ENCODE measurements around the gene IL16.
A peak's percentile ranks its signal among the peaks of the same experiment; 100 is the strongest.

IL16 gene

GRCh38 chr15:81302701-81303109 lies 106.0 kb downstream of the IL16 start:
- Histone ChIP-seq H3K9ac (ENCODE audit: low read length in 5 of 5) (no peak overlapping the region), H3K36me3 (ENCODE audit: control insufficient read depth in 5 of 5, insufficient read depth in 5 of 5, low read length in 5 of 5) (peaks cover 17 to 99% (median 88%) of the 10 kb centered on the region in 5 donors), H3K4me1 (ENCODE audit: control insufficient read depth in 5 of 5, insufficient read depth in 5 of 5, low read length in 5 of 5) (peaks cover 5 to 69% (median 44%) of the 10 kb centered on the region in 5 donors), H3K9me3 (ENCODE audit: control insufficient read depth in 5 of 5, low read length in 5 of 5) (no peaks in the 10 kb centered on the region), H3K4me3 (ENCODE audit: low read depth in 1 of 5, low read length in 5 of 5) (peak overlapping the region in 1 of 5 donors; percentile 17), H3K27ac (ENCODE audit: low read depth, low read length) (peak overlapping the region; percentile 33), H3K27me3 (ENCODE audit: control insufficient read depth in 5 of 5, insufficient read depth in 4 of 5, low read length in 5 of 5) (no peaks in the 10 kb centered on the region)

GRCh38 chr15:81303244-81304225 lies 106.9 kb downstream of the IL16 start:
- H3K4me1 ChIP-seq (ENCODE audit: control insufficient read depth in 5 of 5, insufficient read depth in 5 of 5, low read length in 5 of 5): peaks cover 5 to 60% (median 41%) of the 10 kb centered on the region in 5 donors
- no peaks in the 10 kb centered on the region for H3K9me3 ChIP-seq (ENCODE audit: control insufficient read depth in 5 of 5, low read length in 5 of 5)
- H3K36me3 ChIP-seq (ENCODE audit: control insufficient read depth in 5 of 5, insufficient read depth in 5 of 5, low read length in 5 of 5): peaks cover 17 to 99% (median 88%) of the 10 kb centered on the region in 5 donors
- peak overlapping the region; percentile 31 for H3K27ac ChIP-seq (ENCODE audit: low read depth, low read length)
- H3K4me3 ChIP-seq (ENCODE audit: low read depth in 1 of 5, low read length in 5 of 5): no peak overlapping the region
- H3K9ac ChIP-seq (ENCODE audit: low read length in 5 of 5): no peak overlapping the region
- H3K27me3 ChIP-seq (ENCODE audit: control insufficient read depth in 5 of 5, insufficient read depth in 4 of 5, low read length in 5 of 5): no peaks in the 10 kb centered on the region

- no peaks in the 10 kb centered on the region for H3K27me3 ChIP-seq (ENCODE audit: control insufficient read depth in 5 of 5, insufficient read depth in 4 of 5, low read length in 5 of 5)
- H3K36me3 ChIP-seq (ENCODE audit: control insufficient read depth in 5 of 5, insufficient read depth in 5 of 5, low read length in 5 of 5): peaks cover 17 to 99% (median 89%) of the 10 kb centered on the region in 5 donors
- H3K27ac ChIP-seq (ENCODE audit: low read depth, low read length): peak overlapping the region; percentile 31
- no peaks in the 10 kb centered on the region for H3K9me3 ChIP-seq (ENCODE audit: control insufficient read depth in 5 of 5, low read length in 5 of 5)
- H3K4me3 ChIP-seq (ENCODE audit: low read depth in 1 of 5, low read length in 5 of 5): no peak overlapping the region
- peaks cover 5 to 54% (median 36%) of the 10 kb centered on the region in 5 donors for H3K4me1 ChIP-seq (ENCODE audit: control insufficient read depth in 5 of 5, insufficient read depth in 5 of 5, low read length in 5 of 5)
- H3K9ac ChIP-seq (ENCODE audit: low read length in 5 of 5): no peak overlapping the region
Observed at GRCh38 chr15:81304226-81304625, 107.5 kb downstream of the IL16 start.

GRCh38 chr15:81308260-81308659 lies 111.6 kb downstream of the IL16 start:
- H3K9ac ChIP-seq (ENCODE audit: low read length in 5 of 5): no peak overlapping the region
- no peaks in the 10 kb centered on the region for H3K27me3 ChIP-seq (ENCODE audit: control insufficient read depth in 5 of 5, insufficient read depth in 4 of 5, low read length in 5 of 5)
- H3K4me1 ChIP-seq (ENCODE audit: control insufficient read depth in 5 of 5, insufficient read depth in 5 of 5, low read length in 5 of 5): peaks cover 10 to 39% (median 33%) of the 10 kb centered on the region in 5 donors
- no peak overlapping the region for H3K4me3 ChIP-seq (ENCODE audit: low read depth in 1 of 5, low read length in 5 of 5)
- peaks cover 7 to 79% (median 62%) of the 10 kb centered on the region in 5 donors for H3K36me3 ChIP-seq (ENCODE audit: control insufficient read depth in 5 of 5, insufficient read depth in 5 of 5, low read length in 5 of 5)
- no peak overlapping the region for H3K27ac ChIP-seq (ENCODE audit: low read depth, low read length)
- no peaks in the 10 kb centered on the region for H3K9me3 ChIP-seq (ENCODE audit: control insufficient read depth in 5 of 5, low read length in 5 of 5)

- H3K36me3 ChIP-seq (ENCODE audit: control insufficient read depth in 5 of 5, insufficient read depth in 5 of 5, low read length in 5 of 5): peaks cover 3 to 65% (median 49%) of the 10 kb centered on the region in 5 donors
- peaks cover 5 to 33% (median 27%) of the 10 kb centered on the region in 5 donors for H3K4me1 ChIP-seq (ENCODE audit: control insufficient read depth in 5 of 5, insufficient read depth in 5 of 5, low read length in 5 of 5)
- no peak overlapping the region for H3K27ac ChIP-seq (ENCODE audit: low read depth, low read length)
- H3K9ac ChIP-seq (ENCODE audit: low read length in 5 of 5): no peak overlapping the region
- H3K27me3 ChIP-seq (ENCODE audit: control insufficient read depth in 5 of 5, insufficient read depth in 4 of 5, low read length in 5 of 5): no peaks in the 10 kb centered on the region
- no peaks in the 10 kb centered on the region for H3K9me3 ChIP-seq (ENCODE audit: control insufficient read depth in 5 of 5, low read length in 5 of 5)
- no peak overlapping the region for H3K4me3 ChIP-seq (ENCODE audit: low read depth in 1 of 5, low read length in 5 of 5)
Observed at GRCh38 chr15:81309647-81310450, 113.2 kb downstream of the IL16 start.

DNA sequence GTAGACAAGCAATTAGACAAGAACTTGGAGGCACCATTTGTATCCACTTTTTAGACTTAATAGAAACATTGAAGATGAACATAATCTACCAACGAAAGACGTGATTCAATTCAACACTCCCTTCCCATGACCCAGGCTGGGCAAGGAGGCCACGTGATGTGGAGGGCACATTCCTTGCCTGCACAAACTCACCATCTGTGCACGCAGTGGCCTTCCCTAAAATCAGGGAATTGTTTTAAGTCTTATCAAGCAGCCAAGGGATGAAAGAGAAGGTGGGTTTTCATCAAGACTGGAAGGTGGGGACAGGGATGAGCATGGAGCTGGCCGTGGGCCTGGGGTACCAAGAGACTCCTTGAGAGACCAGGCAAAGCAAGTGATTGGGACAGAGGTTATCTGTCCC lies 113.8 kb downstream of the IL16 start:
- Histone ChIP-seq H3K27ac (ENCODE audit: low read depth, low read length) (no peak overlapping the region), H3K4me3 (ENCODE audit: low read depth in 1 of 5, low read length in 5 of 5) (no peak overlapping the region), H3K36me3 (ENCODE audit: control insufficient read depth in 5 of 5, insufficient read depth in 5 of 5, low read length in 5 of 5) (peaks cover 0 to 63% (median 47%) of the 10 kb centered on the region in 5 donors), H3K9ac (ENCODE audit: low read length in 5 of 5) (no peak overlapping the region), H3K27me3 (ENCODE audit: control insufficient read depth in 5 of 5, insufficient read depth in 4 of 5, low read length in 5 of 5) (no peaks in the 10 kb centered on the region), H3K4me1 (ENCODE audit: control insufficient read depth in 5 of 5, insufficient read depth in 5 of 5, low read length in 5 of 5) (peaks cover 5 to 29% (median 24%) of the 10 kb centered on the region in 5 donors), H3K9me3 (ENCODE audit: control insufficient read depth in 5 of 5, low read length in 5 of 5) (no peaks in the 10 kb centered on the region)

GRCh38 chr15:81311752-81312464 lies 115.2 kb downstream of the IL16 start:
- Histone ChIP-seq H3K4me3 (ENCODE audit: low read depth in 1 of 5, low read length in 5 of 5) (no peak overlapping the region), H3K9me3 (ENCODE audit: control insufficient read depth in 5 of 5, low read length in 5 of 5) (no peaks in the 10 kb centered on the region), H3K27ac (ENCODE audit: low read depth, low read length) (peak overlapping the region; percentile 7), H3K9ac (ENCODE audit: low read length in 5 of 5) (no peak overlapping the region), H3K36me3 (ENCODE audit: control insufficient read depth in 5 of 5, insufficient read depth in 5 of 5, low read length in 5 of 5) (peaks cover 0 to 51% (median 34%) of the 10 kb centered on the region in 5 donors), H3K27me3 (ENCODE audit: control insufficient read depth in 5 of 5, insufficient read depth in 4 of 5, low read length in 5 of 5) (no peaks in the 10 kb centered on the region), H3K4me1 (ENCODE audit: control insufficient read depth in 5 of 5, insufficient read depth in 5 of 5, low read length in 5 of 5) (peaks cover 5 to 29% (median 24%) of the 10 kb centered on the region in 5 donors)

DNA sequence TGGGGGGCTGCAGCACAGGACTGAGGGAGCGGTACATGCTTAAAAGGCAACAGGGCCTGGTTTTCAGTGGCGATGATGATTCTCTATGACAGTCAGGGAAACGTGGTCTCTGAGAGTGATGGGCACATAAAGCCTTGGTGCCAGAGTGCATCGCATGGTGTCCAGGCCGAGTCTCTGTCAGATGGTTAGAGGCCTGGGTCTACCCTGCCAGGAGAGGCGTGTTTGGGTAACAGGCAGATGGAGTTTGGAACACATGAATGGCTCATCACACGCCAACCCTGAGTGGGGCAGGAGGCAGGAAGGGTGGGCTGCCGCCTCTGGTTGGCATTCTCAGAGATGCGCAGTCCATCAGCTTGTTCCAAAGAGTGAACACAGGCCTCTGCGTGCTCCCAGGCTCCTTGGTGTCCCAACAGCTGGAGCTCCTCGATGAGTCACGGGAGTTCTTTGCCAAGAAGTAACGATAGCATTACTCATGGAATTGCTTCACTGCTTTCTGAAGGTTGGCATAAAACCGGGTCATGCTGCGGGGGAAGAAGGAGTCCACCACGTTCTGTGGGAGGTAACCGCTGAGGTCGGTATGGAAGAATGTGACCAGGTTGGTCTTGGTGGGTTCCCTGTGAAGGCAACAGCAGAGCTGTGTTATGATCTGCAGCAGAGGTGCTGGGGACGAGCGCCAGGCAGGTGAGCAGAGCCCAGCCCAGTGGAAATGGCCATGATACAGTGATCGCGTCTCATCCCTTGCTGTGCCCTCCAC lies 116.3 kb downstream of the IL16 start:
- H3K27ac ChIP-seq (ENCODE audit: low read depth, low read length): peak overlapping the region; percentile 14
- H3K36me3 ChIP-seq (ENCODE audit: control insufficient read depth in 5 of 5, insufficient read depth in 5 of 5, low read length in 5 of 5): peaks cover 0 to 47% (median 33%) of the 10 kb centered on the region in 5 donors
- peaks cover 5 to 29% (median 24%) of the 10 kb centered on the region in 5 donors for H3K4me1 ChIP-seq (ENCODE audit: control insufficient read depth in 5 of 5, insufficient read depth in 5 of 5, low read length in 5 of 5)
- H3K9me3 ChIP-seq (ENCODE audit: control insufficient read depth in 5 of 5, low read length in 5 of 5): no peaks in the 10 kb centered on the region
- H3K4me3 ChIP-seq (ENCODE audit: low read depth in 1 of 5, low read length in 5 of 5): peak overlapping the region in 1 of 5 donors; percentile 42
- no peaks in the 10 kb centered on the region for H3K27me3 ChIP-seq (ENCODE audit: control insufficient read depth in 5 of 5, insufficient read depth in 4 of 5, low read length in 5 of 5)
- no peak overlapping the region for H3K9ac ChIP-seq (ENCODE audit: low read length in 5 of 5)

GRCh38 chr15:81313686-81314085 lies 117.0 kb downstream of the IL16 start:
- peak overlapping the region; percentile 14 for H3K27ac ChIP-seq (ENCODE audit: low read depth, low read length)
- H3K4me1 ChIP-seq (ENCODE audit: control insufficient read depth in 5 of 5, insufficient read depth in 5 of 5, low read length in 5 of 5): peaks cover 5 to 27% (median 23%) of the 10 kb centered on the region in 5 donors

More at GRCh38 chr15:81313686-81314085, 117.0 kb downstream of the IL16 start:
- Histone ChIP-seq H3K36me3 (ENCODE audit: control insufficient read depth in 5 of 5, insufficient read depth in 5 of 5, low read length in 5 of 5) (peaks cover 0 to 47% (median 33%) of the 10 kb centered on the region in 5 donors), H3K9ac (ENCODE audit: low read length in 5 of 5) (no peak overlapping the region), H3K27me3 (ENCODE audit: control insufficient read depth in 5 of 5, insufficient read depth in 4 of 5, low read length in 5 of 5) (no peaks in the 10 kb centered on the region), H3K4me3 (ENCODE audit: low read depth in 1 of 5, low read length in 5 of 5) (no peak overlapping the region), H3K9me3 (ENCODE audit: control insufficient read depth in 5 of 5, low read length in 5 of 5) (no peaks in the 10 kb centered on the region)
